Head of caudate nucleus (tissue), 42 donors: ENCODE results near the gene TSPAN32.
"Not testable (repeated sequence)": the region's sequence is repeated elsewhere in the genome, so short reads cannot be mapped to it uniquely, and the experiment has no call there.

Experiments used
- DNase-seq, 42 donors: peaks; one replicate each; pipeline versions ENCODE4 v3.0.0 to v3.0.0-alpha.2; 2020 to 2021; ENCODE audit warnings: mixed read lengths in 7 of 42
- intact Hi-C: fragments of 100-400 bp; cut with DNase I; formaldehyde crosslinking; loops from one replicate; pipeline ENCODE4 v1.15.0; 2022

TSPAN32 gene

DNA sequence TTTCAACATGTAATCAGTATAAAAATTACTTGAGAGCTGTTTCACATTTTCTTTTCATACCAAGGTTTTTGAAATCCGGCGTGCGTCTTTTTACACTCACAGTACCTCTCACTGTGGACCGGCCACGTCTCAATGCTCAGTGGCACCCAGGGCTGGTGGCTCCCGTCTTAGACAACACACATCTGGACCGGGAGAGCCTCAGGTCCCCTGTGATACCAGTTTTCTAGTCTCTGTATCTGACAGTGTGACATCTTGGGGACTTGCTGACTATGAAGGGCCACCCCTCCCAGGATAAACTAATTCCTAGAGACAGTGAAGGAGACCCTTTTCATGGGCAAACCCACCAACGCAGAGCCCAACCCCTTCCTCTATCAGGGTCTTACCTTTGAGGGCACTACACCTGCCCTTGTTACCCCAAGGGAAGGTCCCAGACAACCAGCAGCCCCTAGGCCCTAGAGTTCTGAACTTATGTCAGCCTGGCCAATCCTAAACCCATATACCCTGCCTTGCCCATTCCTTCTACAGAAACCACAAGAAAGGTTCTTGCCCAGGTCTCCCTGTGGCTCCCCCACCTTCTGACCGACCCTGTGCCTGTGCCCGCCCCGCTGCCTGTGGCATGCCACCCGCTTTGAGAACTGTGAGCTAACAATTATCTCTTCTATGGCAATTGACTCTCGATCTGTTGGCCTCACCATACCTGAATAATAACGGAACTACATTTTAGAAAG lies 25.4 kb upstream of the TSPAN32 start:
- intact Hi-C loops: no loop called here
- peak in 6 of 42 donors; percentile 1 to 34 (median 7) for DNase-seq

DNA sequence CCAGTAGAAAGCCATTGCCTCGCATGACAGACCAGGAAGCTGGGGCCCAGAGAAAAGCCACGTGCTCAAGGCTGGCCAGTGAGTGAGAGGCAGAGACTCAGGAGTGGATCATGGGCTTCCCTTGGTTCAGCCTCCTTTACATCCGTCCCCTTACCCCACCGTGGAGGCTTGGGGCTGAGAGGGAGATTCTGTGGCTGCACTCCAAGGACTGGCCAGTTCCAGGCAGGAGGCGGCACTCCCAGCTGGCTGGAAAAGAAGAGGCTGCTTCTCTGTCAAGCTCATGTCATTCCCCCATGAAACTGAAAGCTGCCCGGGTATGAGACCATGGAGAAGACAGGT lies 24.8 kb upstream of the TSPAN32 start:
- DNase-seq: peak in 7 of 42 donors; percentile 2 to 30 (median 13)
- intact Hi-C loops: no loop called here

DNA sequence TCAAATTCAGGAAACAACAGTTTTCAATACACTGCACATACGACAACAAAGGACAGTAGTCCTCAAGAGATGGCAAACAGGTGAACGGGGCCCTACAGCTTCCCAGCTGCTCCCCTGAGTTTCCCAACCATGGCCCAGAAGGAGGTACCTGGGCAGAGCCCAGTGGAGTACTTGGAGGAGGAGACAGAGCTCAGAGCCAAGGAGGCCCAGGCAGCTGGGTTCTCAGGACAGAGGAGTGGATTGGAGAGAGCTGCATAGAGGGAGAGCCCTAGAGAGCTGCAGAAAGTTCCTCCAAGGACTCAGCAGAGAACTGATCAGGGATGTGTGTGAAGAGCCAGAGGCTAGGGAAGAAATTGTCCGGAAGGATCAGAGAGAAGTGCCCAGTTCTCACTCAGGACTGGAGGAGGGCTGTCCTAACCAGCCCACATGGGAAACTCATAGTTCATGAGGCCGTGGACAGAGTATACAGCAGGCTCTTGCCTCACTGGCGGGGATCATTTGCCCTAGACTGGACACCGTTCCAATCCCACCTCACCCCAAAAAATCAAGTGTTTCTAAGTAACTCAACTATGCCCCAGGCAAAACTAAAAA lies 23.8 kb upstream of the TSPAN32 start:
- peak in 6 of 42 donors; percentile 1 to 28 (median 2) for DNase-seq
- intact Hi-C loops: no loop called here

DNA sequence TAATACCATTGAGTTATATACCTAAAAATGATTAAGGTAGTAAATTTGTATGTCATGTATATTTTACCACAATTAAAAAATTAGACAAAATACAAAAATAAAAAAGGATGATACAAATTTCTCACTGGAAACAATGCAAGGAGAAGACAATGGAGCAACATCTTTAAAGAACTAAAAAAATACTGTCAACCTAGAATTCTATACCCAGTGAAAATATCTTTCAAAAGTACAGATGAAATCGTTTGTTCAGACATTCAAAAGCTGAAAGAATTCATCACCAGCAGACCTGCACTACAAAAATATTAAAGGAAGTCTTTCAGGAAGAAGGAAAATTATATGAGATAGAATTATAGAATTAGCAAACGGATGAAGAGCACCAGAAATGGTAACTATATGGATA lies 21.6 kb upstream of the TSPAN32 start:
- intact Hi-C loops: no loop called here
- DNase-seq: no peak

- intact Hi-C loops: not testable (repeated sequence)
- DNase-seq: peak in 13 of 42 donors; percentile 1 to 40 (median 13)
These were observed 15.5 kb upstream of the TSPAN32 start for GRCh38 chr11:2286350-2286749.

GRCh38 chr11:2287091-2287490 lies 14.7 kb upstream of the TSPAN32 start:
- intact Hi-C loops: no loop called here
- peak in 12 of 42 donors; percentile 2 to 24 (median 6) for DNase-seq

- DNase-seq: peak in 5 of 42 donors; percentile 4 to 19 (median 8)
- intact Hi-C loops: no loop called here
These were observed 12.5 kb upstream of the TSPAN32 start for GRCh38 chr11:2289350-2289749.

GRCh38 chr11:2289859-2290258 lies 12.0 kb upstream of the TSPAN32 start:
- peak in 5 of 42 donors; percentile 1 to 20 (median 1) for DNase-seq

DNA sequence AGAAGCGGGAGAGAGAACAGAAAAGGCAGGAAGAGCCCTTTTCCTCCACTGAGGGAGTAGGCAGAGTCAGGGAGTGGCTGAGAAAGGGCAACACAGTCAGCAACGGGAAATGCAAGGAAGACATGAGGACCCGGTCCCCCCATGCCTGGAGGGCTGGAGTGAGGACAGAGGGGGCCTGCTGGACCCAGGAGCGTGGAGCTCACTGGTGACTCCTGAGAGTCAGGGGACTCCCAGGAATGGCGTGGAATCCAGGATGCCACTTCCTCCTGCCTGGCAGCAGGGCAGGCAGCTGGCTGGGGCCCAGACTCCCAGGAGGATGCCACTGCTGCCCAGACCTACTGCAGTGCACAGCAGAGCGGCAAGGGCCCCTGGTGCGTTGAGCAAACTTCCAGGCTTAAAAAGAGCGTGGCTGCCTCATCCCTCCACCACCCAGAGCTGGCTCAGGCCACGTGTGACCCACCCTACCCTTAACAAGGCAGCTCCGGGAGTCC lies 11.4 kb upstream of the TSPAN32 start:
- DNase-seq: peak in 11 of 42 donors; percentile 1 to 22 (median 4)
- intact Hi-C loops: loop anchor here (10.0 kb wide), 1 partner anchor 96 kb away; no protein-coding TSS in a partner anchor

More at GRCh38 chr11:2289859-2290258, 12.0 kb upstream of the TSPAN32 start:
- intact Hi-C loops: loop anchor here (10.0 kb wide), 1 partner anchor 95 kb away; no protein-coding TSS in a partner anchor

GRCh38 chr11:2293531-2293971 lies 8.3 kb upstream of the TSPAN32 start:
- intact Hi-C loops: loop anchor here (10.0 kb wide), 1 partner anchor 99 kb away; no protein-coding TSS in a partner anchor
- DNase-seq: peak in 15 of 42 donors; percentile 1 to 38 (median 9)

- intact Hi-C loops: loop anchor here (10.0 kb wide), 1 partner anchor 99 kb away; no protein-coding TSS in a partner anchor
- peak in 24 of 42 donors; percentile 4 to 49 (median 22) for DNase-seq
These were observed 7.6 kb upstream of the TSPAN32 start for GRCh38 chr11:2293984-2294925.

DNA sequence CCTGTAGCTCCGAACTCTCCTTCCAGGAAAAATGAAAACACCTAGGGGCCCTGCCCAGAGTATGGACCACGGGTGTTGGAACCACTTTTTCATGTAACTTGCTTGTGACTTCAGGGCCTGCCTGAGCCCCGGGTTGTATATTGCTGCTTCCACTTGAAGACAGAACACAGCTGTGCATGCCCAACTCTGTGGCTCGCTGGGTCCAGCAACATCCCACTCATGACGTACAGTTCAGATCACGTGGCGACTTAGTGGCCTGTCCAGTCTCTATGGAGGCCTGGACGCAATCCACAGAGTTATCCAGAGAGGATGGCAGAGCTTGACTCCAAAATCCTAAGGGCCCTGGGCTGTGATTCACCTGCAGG lies 6.9 kb upstream of the TSPAN32 start:
- intact Hi-C loops: loop anchor here (10.0 kb wide), 1 partner anchor 100 kb away; no protein-coding TSS in a partner anchor
- DNase-seq: peak in 14 of 42 donors; percentile 0 to 32 (median 8)

DNA sequence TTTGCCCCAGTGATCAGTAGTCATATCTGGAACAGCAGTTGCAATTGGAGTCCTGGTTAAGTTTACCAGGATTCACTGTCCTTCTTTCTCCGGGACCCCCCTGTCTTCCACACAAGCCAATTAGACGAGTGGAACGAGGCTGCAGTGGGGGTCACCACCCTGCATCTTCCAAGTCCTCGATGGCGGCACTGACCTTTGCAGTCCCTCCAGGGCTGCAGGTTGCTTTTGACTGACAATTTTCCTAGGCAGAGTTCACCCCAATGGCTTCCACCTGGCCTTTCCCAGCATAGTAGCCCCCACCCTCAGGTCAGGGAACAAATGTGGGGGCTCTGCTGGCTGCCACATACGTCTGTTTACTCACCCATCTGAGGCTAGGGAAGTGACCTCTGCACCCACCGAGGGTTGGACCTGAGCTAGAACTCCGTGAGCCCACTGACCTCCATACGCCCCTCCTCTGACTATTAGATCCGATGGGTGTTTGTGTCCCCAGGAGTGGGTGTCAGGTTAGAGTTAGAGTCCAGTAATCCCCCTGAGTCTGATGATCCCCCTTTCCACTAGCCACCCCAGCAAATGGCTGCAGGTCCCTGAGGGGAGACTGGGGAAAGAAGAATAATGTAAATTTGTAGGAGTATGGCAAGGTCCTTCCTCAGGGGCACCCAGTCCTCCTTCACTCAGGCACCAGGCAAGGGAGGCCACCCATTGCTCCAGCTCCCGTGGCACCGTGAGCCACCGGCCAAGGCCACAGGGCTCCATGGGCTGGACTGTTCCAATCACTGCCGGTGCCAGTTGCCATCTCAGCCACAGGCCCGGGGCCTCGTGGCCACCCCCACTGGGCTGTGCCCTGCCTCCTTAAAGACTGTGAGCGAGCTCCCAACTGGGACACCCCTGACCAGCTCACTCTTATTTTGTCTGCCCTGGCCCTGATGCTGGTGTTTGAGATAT lies 5.6 kb upstream of the TSPAN32 start:
- intact Hi-C loops: loop anchor here (10.0 kb wide), 1 partner anchor 101 kb away; no protein-coding TSS in a partner anchor
- DNase-seq: peak in 19 of 42 donors; percentile 2 to 41 (median 8)

DNA sequence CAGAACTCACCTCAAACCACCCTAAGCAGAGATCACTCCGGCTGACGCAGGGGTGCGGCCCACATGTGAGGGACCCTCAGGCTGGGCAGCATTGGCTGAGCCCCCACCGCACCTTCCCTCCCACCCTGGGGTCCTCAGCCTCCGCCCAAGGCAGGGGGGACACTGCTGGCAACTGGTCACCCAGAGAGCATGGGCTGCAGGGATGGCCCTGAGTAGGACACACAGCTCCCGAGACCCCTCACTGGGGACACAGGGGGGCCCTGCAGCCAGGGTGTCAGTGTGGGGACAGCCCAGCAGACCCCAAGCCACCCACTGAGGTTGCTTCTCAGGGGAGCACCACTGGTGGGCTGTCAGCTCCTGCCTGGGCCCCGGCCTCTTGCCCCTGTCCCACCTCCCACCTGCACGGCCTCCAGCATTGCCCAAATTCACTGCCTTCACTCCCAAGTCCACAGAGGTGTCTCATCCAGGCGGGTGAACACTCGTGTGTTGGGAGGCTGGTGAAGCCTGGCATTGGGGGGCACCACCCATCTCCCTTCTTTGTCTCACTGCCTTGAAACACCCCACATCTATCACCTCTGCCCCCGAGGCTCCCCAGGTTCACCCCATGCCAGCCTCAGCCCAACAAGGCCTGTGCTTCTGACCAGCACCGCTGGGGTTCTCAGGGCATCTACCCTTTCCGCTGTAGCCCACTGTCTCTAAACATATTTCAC lies 4.7 kb upstream of the TSPAN32 start:
- DNase-seq: peak in 19 of 42 donors; percentile 0 to 29 (median 6)
- intact Hi-C loops: loop anchor here (10.0 kb wide), 1 partner anchor 102 kb away; no protein-coding TSS in a partner anchor

DNA sequence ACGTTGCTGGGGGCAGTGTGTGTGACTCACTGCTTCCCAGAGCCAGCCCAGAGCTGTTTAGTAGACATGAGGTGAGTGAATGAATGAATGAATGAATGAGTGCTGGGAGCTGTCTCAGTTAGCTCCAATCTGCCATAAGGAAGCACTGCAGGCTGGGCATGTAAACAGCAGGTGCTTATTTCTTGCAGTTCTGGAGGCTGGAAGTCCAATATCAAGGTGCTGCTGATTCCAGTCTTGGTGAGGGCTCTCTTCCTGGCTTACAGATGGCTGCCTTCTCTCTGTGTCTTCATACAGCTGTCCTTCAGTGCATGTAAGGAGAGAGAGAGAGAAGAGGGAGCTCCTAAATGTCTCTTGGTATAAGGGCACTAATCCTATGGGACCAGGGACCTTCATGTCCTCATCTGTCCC lies 4.2 kb upstream of the TSPAN32 start:
- DNase-seq: peak in 1 of 42 donors; percentile 11
- intact Hi-C loops: loop anchor here (10.0 kb wide), 1 partner anchor 103 kb away; no protein-coding TSS in a partner anchor

GRCh38 chr11:2298131-2298794 lies 3.5 kb upstream of the TSPAN32 start:
- DNase-seq: peak in 12 of 42 donors; percentile 1 to 26 (median 4)
- intact Hi-C loops: loop anchor here (10.0 kb wide), 1 partner anchor 103 kb away; no protein-coding TSS in a partner anchor
